GM12875 (cell line): ENCODE data around the gene B3GNT3.

Source experiments
- H3K4me3 ChIP-seq: one replicate; pipeline ENCODE4 v1.5.1; 2011; ENCODE audit warnings: low read depth, low read length, control low read depth
- CTCF ChIP-seq: IDR thresholded peaks from 2 replicates; pipeline ENCODE4 v1.5.1; 2011; ENCODE audit warnings: low read depth, mild to moderate bottlenecking, control low read depth, inconsistent platforms, low read length, moderate library complexity, borderline replicate concordance; ENCODE audit not compliant: insufficient read depth

The B3GNT3 gene

GRCh38 chr19:17831419-17831888, 36.5 kb downstream of the B3GNT3 start:
- TF ChIP-seq CTCF, result no peak
- H3K4me3 ChIP-seq, result no peak overlapping the region

DNA sequence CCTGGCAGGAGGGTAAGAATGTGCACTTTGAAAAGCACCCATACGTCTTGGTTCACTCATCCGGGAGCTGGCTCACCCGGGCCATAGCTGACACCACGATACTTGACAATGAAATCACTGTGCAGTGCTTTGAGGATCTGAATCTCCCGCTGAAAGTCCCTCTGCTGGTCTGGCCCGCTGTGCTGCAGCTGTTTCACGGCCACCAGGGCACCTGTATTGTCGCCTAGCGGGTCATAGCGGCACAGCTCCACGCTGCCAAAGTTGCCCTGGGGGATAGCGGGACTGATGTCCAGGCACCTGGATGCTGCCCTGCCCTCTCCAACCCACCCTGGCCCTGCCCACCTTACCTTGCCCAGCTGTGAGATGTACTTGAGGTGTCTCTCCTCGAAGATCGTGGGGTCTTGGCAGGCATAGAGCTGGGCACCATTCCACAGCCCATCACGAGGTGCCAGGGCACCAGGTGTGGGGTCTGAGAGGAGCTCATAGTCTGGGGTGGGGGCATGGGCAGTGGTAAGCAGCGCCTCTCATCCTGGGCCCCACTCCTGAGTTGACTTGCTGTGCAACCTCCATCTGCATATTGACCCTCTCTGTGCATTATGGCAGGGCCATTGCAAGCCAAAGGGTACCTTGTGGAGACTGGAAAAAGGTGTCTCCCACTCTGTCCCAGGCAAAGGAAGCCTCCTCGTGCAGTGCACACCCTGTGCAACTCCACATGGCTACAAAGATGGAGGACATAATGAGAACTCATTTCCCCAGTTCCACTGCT, 37.7 kb downstream of the B3GNT3 start:
- no peak for TF ChIP-seq CTCF
- H3K4me3 ChIP-seq, result no peak overlapping the region

DNA sequence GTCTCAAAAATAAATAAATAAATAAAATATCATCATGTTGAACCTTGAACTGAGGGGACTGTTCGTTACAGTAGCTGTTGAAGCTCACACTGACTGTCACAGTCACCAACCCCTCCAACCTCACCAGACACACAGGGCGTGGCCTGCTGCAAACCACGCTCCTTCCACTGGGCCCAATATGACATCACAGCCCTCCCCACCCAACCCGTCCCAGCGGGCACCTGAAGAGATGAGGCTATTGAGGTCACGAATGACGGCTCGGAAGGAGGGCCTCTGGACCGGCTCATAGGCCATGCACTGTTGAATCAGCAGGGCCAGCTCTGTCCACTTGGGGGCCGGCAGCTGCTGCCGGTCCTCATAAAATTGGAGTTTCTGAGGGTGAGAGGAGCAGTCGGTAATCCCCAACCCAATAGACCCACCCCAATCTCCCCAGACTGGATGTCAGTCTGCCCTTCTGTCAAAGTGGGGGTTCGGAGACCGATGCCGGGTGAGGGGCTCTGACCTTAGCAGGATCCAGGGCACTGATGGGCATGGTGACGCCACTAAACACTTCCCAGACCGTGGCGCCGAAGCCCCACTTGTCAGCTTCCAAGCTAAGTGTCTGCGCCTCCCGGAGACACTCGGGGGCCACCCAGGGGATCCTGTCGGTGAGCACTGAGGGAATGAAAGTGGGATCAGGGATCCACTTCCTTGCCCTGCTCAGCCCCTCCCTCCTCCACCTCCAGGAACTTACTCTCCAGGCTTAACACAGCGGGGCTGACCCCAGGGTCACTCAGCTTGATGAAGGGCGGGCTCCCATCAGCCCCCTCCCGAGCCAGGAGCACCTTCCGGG, 39.6 kb downstream of the B3GNT3 start:
- 0 out of 2 replicates have a peak, but pooled peaks have one; percentile 19 for TF ChIP-seq CTCF
- no peak overlapping the region for H3K4me3 ChIP-seq

GRCh38 chr19:17835182-17836006, 40.5 kb downstream of the B3GNT3 start:
- no peak for TF ChIP-seq CTCF
- no peak overlapping the region for H3K4me3 ChIP-seq

DNA sequence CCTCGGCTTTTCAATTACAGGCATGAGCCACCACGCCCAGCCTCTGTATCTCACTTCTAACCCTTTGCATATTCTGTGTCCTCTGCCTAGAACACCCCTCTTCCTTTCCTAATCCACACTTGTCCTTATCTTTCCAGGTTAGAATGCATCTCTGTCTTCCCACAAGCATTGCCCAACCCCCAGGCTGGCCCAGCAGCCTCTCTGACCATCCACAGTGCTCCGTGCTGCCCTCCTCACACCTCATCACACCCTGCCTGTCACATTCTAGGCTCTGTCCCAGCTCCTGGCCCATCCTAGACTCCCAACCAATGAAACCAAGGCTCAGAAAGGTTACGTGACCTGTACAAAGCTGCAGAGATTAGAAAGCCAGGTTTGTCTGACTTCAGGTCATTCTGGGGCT, 41.6 kb downstream of the B3GNT3 start:
- TF ChIP-seq CTCF, result no peak

DNA sequence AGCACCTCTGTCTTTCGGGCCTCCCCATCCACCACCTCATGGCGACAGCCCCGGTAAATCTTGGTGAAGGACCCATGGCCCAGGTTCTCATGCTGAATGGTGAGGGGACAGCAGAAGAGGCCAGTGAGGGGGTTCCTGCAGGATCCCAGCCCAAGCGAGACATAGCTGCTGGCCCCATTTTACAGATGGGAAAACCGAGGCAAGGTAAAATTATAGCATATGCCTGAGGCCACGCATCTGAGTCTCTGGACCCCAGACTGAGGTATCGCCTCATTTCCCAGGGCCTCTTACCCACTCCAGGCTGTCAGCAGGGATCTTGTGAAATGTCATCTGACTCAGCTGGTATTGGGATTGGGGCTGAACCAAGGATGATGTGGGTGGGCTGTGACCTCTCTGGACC, 43.0 kb downstream of the B3GNT3 start:
- no peak for TF ChIP-seq CTCF
- H3K4me3 ChIP-seq, result no peak overlapping the region

More for the DNA sequence above, 41.6 kb downstream of the B3GNT3 start:
- no peak overlapping the region for H3K4me3 ChIP-seq
